NCI-H2029 treated with DMSO at 0.1 percent for 48 hours (cell line): Measurements from ENCODE around the gene ABHD1.
A peak's percentile ranks its signal among the peaks of the same experiment; 100 is the strongest.
"Not testable (repeated sequence)": the region's sequence is repeated elsewhere in the genome, so short reads cannot be mapped to it uniquely, and the experiment has no call there.

Experiments used
- DNase-seq: peaks from one replicate; lab custom pipeline; 2025; lab: John Stamatoyannopoulos, UW

ABHD1 gene

GRCh38 chr2:27123302-27124150 is at the start of gene ABHD1:
Gene ABHD1, plus strand, starts transcription at chr2:27123815. Its CDS starts 134 bp downstream, at chr2:27123949.
- DNase-seq: no peak

- DNase-seq: no peak
Measured at GRCh38 chr2:27074738-27075565, 48.7 kb upstream of the ABHD1 start.

DNA sequence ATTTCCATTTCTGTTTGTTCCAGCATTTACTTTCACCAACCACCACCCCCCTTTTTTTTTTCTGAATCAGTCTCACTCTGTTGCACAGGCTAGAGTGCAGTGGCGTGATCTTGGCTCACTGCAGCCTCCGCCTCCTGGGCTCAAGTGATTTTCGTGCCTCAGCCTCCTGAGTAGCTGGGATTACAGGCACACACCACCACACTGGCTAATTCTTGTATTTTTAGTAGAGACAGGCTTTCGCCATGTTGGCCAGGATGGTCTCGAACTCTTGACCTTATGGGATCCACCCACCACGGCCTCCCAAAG is 48.1 kb upstream of the ABHD1 start:
- DNase-seq: not testable (repeated sequence)

DNA sequence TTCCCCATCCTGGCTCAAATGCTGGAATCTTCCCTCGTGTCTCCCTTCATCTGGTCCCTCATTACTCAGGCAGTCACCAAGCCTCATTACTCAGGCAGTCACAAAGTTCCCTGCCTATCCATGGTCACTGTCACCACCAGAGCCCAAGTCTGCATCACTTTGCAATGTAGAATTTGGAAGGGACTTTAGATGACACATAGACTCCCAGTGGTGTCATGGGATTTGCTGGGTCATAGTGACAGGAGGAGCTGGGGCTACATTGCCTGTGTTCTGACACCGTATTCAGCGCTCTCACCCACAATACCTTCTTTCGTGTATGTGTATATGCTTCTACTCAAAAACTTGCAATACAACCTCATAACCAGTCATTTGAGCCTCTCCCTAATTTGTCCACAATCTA is 47.3 kb upstream of the ABHD1 start:
- no peak for DNase-seq

GRCh38 chr2:27077231-27077630 is 46.4 kb upstream of the ABHD1 start:
- no peak for DNase-seq

GRCh38 chr2:27078267-27079194 is 45.1 kb upstream of the ABHD1 start, which contains the start of gene EMILIN1:
Gene EMILIN1, plus strand, starts transcription at chr2:27078615. Its CDS starts 451 bp downstream, at chr2:27079066.
- no peak for DNase-seq

DNA sequence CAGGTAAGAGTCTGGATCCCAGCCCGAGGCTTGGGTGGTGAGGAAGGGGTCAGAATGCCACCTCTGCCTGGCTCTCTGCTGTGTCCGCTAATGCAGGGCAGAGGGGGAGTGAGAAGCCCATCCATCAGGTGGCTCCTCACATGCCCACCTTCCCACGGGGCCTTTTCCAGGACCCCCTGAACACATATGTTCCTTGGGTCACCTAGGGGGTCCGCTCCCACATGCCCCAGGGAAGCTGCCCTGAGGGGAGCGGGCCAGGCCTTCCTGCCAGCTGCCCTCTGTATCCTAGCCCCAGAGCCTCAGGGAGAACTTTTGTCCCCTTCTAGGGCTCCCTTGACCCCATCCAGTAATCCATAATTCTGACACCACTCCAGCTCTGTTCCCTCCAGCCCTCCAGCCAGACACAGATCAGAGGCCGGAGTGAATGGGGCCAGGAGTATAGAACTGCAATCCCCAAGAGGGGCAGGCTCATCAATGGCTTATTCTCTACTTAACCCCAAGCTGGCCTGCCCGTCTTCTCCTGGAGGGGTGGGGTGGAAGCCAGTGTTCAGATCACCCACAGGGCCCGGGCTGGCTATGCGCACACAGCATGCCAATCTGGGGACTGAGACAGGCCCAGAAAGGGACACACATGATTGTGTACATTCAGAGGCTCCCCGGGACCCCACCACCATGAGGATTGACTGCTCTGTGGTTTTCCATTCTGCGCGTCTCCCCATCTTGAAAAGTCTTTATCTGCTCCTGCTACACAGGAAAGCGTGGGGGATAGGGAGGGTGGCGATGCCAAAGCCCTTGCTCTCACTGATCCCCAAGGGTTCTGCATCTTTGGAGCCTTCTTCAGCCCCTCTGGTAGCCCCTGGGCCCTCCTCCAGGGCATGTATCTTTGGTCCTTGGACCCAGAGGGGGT is 44.1 kb upstream of the ABHD1 start:
- no peak for DNase-seq

DNA sequence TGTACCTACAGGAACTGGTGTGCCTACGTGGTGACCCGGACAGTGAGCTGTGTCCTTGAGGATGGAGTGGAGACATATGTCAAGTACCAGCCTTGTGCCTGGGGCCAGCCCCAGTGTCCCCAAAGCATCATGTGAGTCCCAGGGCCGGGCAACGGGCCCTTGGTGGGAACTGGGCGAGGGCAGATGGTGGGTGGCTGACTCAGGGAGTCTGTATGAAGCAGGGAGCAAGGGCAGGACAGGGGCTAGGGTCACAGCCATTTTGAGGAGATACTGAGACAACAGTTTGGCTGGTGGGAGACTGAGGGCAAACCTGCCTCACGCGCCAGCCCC is 43.5 kb upstream of the ABHD1 start:
- DNase-seq: no peak

DNA sequence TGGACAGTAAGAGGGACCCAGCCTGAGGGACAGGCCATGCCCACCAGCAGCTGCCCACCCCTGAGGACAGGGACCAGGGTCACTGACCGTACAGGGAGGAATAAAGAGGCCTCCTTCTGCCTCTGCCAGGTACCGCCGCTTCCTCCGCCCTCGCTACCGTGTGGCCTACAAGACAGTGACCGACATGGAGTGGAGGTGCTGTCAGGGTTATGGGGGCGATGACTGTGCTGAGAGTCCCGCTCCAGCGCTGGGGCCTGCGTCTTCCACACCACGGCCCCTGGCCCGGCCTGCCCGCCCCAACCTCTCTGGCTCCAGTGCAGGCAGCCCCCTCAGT is 43.0 kb upstream of the ABHD1 start:
- DNase-seq: no peak

- DNase-seq: no peak
Measured at GRCh38 chr2:27081984-27082772, 41.4 kb upstream of the ABHD1 start.

- no peak for DNase-seq
Measured at GRCh38 chr2:27082773-27083409, 40.7 kb upstream of the ABHD1 start.

GRCh38 chr2:27083410-27084296 is 40.0 kb upstream of the ABHD1 start:
- DNase-seq: no peak

GRCh38 chr2:27084297-27085061 is 39.1 kb upstream of the ABHD1 start:
- no peak for DNase-seq

DNA sequence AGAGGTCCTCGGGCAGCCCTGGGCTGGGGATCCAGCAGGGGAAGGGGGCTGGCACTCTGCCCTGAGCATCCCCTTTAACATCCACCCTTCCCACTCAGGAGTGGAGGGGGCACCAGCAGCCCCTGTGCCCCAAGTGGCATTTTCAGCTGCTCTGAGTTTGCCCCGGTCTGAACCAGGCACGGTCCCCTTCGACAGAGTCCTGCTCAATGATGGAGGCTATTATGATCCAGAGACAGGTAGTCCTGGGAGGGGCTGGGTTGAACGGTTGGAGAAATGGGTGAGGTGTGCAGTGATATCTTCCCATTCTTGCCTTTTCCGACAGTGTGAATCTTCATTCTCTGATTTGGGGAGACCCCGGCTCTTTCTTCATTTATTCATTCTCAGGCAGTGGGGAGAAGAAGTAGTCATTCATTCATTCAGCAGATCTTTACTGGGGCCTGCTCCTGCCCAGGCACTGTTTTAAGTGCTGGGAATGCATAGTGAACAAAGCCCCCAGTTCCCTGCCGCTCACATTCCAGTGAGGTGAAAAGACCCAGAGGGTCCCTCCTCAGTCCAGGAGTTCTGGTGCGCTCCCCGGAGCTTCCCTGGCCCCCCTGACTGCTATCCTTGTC is 38.4 kb upstream of the ABHD1 start:
- no peak for DNase-seq

- no peak for DNase-seq
Measured at GRCh38 chr2:27085673-27086089, 37.9 kb upstream of the ABHD1 start.

DNA sequence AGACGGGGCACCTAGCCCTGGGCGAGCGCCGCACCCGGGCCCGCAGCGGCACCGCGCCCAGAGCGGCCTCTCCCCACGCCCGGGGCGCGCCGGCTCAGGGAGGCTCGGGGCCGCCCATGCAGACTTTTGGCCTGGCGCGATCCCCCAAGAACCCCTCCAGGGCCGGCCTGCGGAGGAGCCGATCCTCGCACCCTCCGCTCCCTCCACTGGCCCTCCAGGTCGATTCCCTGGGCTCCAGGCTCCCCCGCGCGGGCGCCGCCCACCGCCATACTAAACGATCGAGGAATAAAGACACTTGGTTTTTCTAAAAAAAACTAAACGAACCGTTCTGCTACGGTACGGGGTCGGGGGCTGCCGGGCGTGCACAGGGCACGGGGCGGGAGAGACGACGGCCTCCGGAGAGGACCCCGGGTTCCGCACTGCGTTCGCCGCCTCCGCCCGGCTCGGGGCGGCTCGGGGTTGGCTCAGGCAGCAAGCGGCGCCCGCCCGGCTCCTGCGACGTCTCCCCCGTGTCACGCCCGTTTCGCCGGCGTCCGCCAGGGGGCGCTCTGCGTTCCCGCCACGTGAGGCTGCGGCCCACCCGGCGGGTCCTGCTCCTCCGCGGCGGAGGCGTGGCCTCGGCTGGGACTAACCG is 37.4 kb upstream of the ABHD1 start:
- DNase-seq: peak; percentile 26
